Measurements from ENCODE around the gene NPAS4. TPM values are rescaled to one million over a fixed set of nuclear protein-coding genes. Genes with fewer than 3 reads are reported as not detected.
A peak's percentile ranks its signal among the peaks of the same experiment; 100 is the strongest.

Gene NPAS4
- total RNA-seq, 1 donor = 0.18 TPM

- TF ChIP-seq CTCF (IDR thresholded peaks at IDR 0.05; ENCODE audit: insufficient read depth, low read length) = peak; percentile 88
- DNase-seq (ENCODE audit: low read depth) = peak; percentile 77
- H3K4me3 ChIP-seq (ENCODE audit: low read depth, low read length) = no peak overlapping the region
Observed at GRCh38 chr11:66388780-66389386, 32.0 kb upstream of the NPAS4 start.

GRCh38 chr11:66391322-66391721, 29.5 kb upstream of the NPAS4 start:
- no peak for DNase-seq (ENCODE audit: low read depth)
- no peak overlapping the region for H3K4me3 ChIP-seq (ENCODE audit: low read depth, low read length)
- TF ChIP-seq CTCF (IDR thresholded peaks at IDR 0.05; ENCODE audit: insufficient read depth, low read length) = no peak

- H3K4me3 ChIP-seq (ENCODE audit: low read depth, low read length) = no peak overlapping the region
- DNase-seq (ENCODE audit: low read depth) = no peak
- no peak for TF ChIP-seq CTCF (IDR thresholded peaks at IDR 0.05; ENCODE audit: insufficient read depth, low read length)
Observed at GRCh38 chr11:66393954-66394353, 26.9 kb upstream of the NPAS4 start.

- no peak overlapping the region for H3K4me3 ChIP-seq (ENCODE audit: low read depth, low read length)
- DNase-seq (ENCODE audit: low read depth) = no peak
- TF ChIP-seq CTCF (IDR thresholded peaks at IDR 0.05; ENCODE audit: insufficient read depth, low read length) = no peak
Observed at GRCh38 chr11:66407651-66408050, 13.2 kb upstream of the NPAS4 start.

- peak; percentile 100 for TF ChIP-seq CTCF (IDR thresholded peaks at IDR 0.05; ENCODE audit: insufficient read depth, low read length)
- DNase-seq (ENCODE audit: low read depth) = peak; percentile 85
- peak overlapping the region; percentile 60 for H3K4me3 ChIP-seq (ENCODE audit: low read depth, low read length)
Observed at GRCh38 chr11:66408488-66409214, 12.2 kb upstream of the NPAS4 start.

GRCh38 chr11:66409226-66409625, 11.6 kb upstream of the NPAS4 start:
- DNase-seq (ENCODE audit: low read depth) = no peak
- no peak overlapping the region for H3K4me3 ChIP-seq (ENCODE audit: low read depth, low read length)
- TF ChIP-seq CTCF (IDR thresholded peaks at IDR 0.05; ENCODE audit: insufficient read depth, low read length) = no peak
